ENCODE measurements around the gene RASSF4. TPM values are rescaled to one million over a fixed set of nuclear protein-coding genes. Genes with fewer than 3 reads are reported as not detected.
"Not testable (repeated sequence)": the region's sequence is repeated elsewhere in the genome, so short reads cannot be mapped to it uniquely, and the experiment has no call there.

Gene RASSF4
- total RNA-seq, 1 donor from 2014 or later, result 608 TPM

DNA sequence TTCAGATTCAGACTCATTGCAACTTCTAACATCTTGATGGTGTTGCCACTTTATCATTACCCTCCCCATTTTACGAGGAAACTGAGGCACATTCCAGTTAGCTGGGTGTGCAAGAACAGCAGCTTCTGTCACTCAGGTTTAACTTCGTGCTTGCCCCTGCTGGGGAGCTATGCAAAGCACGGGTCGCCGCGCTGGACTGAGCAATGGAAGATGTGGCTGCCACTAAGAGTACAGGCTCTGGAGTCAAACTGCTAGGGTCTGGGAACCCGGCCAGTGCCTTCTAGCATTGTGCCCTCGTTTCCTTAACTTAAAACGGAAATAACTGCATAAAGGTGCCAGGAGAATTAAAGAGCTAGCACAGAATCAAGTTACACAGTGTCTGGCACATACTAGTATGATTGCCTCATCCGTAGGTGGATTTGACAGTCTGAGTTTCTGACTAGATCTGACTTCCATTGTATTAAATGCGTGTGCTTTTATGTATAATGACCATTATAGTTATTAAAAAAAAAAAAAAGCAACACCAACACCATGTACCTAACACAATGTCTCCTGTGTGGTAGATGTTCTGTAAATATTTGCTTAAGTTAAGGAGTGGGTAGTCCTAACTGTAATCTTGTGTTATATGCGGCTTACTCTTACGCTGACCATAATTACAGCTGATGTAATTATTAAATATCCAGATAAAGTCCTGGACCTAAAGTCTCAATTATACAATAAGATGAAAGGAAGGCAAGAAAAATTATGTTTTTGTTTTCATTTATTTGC is 42.0 kb downstream of the RASSF4 start:
- peak; percentile 77 for DNase-seq (ENCODE audit: low read depth)

DNA sequence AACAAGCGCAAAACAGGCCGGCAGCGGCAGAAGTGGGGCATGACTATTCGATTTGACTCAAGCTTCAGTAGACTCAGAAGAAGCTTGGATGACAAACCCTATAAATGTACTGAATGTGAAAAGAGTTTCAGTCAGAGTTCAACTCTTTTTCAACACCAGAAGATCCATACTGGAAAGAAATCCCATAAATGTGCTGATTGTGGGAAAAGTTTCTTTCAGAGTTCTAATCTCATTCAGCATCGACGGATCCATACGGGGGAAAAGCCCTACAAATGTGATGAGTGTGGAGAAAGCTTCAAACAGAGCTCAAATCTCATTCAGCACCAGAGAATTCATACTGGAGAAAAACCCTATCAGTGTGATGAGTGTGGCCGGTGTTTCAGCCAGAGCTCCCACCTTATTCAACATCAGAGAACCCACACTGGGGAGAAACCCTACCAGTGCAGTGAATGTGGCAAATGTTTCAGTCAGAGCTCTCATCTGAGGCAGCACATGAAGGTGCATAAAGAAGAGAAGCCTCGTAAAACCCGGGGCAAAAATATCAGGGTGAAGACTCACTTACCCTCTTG is 43.9 kb downstream of the RASSF4 start:
- no peak for DNase-seq (ENCODE audit: low read depth)

DNA sequence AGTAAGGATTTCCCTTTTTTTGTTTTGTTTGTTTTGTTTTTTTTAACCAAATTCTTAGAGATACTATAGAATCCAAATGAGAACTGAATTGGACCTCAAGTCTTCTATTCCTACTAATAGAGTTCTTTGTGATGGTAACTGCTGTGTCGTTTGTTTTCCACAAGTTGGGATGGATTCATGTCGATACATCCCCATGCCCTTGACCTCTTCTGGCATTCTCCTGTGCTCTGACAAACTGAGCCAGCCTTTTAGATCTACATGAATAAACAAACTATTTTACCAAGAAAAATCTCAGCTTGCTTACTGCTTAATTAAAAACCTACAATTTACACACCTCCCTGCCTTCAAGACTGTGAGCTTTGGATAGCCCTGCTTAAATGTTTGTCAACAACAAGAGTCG is 45.1 kb downstream of the RASSF4 start:
- no peak for DNase-seq (ENCODE audit: low read depth)

GRCh38 chr10:45005284-45005683 is 45.7 kb downstream of the RASSF4 start:
- no peak for DNase-seq (ENCODE audit: low read depth)

DNA sequence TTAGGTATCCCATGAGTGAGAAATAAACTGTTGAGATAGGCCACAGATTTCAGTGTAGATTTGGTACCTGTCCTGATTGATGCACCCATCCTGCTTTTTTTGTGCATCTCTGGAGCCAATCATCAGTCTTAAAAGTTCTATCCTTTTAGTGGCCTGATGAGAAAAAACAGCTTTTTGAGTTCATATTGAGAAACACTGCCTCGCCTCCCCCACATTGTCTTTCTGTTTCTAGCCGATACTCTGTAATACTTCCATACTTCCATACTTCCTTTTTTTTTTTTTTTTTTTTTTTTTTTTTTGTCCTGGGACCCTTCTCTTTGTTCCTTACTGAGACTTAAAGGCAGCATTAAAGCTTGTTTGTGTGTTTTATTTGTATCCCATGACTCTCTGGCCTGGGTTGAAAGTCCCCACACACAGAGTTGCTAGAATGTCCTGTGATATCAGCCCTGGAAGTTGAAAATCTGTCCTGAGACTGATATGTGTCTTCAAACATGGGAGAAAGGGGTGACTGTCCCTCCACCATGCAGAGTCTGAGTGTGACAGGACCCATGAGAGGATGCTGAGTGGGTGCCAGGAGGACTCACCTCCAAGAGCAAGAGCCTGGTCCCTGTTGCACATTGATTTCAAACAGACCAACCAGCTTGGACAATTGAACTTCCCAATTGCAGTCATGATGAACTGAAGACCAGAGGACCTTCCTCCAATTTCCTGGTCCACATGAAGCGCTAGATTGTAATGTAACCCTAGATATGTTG is 46.9 kb downstream of the RASSF4 start:
- DNase-seq (ENCODE audit: low read depth), result no peak

GRCh38 chr10:45008524-45009161 is 49.0 kb downstream of the RASSF4 start:
- peak; percentile 89 for DNase-seq (ENCODE audit: low read depth)

- not testable (repeated sequence) for DNase-seq (ENCODE audit: low read depth)
Measured at GRCh38 chr10:45014557-45014956, 55.0 kb downstream of the RASSF4 start.

DNA sequence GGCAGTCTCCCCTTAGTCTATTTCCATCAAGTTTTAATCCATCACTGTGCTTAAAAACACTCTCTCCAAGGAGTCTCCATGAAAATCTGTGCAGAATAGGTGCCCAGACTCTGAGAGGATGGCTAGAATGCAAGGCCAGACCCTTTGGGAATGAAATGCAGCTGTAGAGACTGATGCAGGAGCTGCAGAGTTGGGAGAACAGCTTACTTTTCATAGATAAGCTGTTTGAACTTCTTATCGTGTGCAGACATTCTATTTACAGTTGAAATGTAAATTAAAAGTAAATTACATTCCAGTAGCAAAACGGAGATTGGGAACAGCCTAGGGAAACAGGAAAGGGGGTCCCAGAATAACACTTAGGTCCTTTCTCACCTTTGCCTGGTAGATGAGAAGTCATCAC is 56.0 kb downstream of the RASSF4 start:
- DNase-seq (ENCODE audit: low read depth), result no peak

GRCh38 chr10:45023426-45023825 is 63.8 kb downstream of the RASSF4 start:
- DNase-seq (ENCODE audit: low read depth), result no peak

- no peak for DNase-seq (ENCODE audit: low read depth)
Measured at GRCh38 chr10:45034301-45034700, 74.7 kb downstream of the RASSF4 start.

- no peak for DNase-seq (ENCODE audit: low read depth)
Measured at GRCh38 chr10:45035673-45036072, 76.1 kb downstream of the RASSF4 start.

DNA sequence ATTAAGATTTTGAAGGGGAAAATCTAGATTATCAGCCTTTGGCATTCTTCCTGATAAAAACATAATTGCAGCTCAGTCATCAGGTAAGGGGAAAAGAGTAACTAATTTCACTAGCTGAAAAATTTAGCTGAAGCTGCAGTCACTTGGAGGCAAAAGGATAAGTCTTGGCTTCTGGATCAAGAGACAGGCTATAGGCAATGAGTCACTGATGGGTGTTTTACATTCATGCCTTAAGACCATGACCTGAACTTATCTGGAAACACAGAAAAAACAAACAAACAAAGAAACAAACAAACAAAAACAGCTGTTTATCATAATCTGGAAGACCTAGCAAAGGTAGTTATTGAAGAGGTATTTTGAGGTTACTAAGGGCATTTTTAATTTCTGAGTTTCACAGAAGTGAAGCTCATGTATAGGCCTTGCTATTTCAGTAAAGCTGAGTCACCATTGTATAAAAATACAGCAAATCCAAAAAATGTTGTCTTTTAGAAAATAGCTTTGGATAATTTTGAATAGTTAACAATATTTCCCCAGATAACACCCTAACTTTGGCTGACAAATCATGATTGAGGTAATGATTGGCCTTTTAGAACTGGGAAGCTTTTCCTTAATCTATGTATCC is 81.4 kb downstream of the RASSF4 start:
- DNase-seq (ENCODE audit: low read depth), result no peak

- DNase-seq (ENCODE audit: low read depth), result no peak
Measured at GRCh38 chr10:45044290-45044689, 84.7 kb downstream of the RASSF4 start.

Other genes with a start within 250 kb of the RASSF4 start
- gene TMEM72, start 48.5 kb upstream of the RASSF4 start, total RNA-seq, result 0.96 and 1.6 TPM in 2 replicates
- gene DEPP1, start 19.0 kb downstream of the RASSF4 start, total RNA-seq, result 37.4 and 55.5 TPM in 2 replicates
- 25.2 and 25.9 TPM in 2 replicates for gene ZNF22, start 41.1 kb downstream of the RASSF4 start, total RNA-seq

Measured in myocyte (in vitro differentiated cells).